NCI-H69 (cell line): ENCODE results near the gene FECH.

Experiments
- DNase-seq: peaks from one replicate; lab custom pipeline; 2025; lab: John Stamatoyannopoulos, UW

The FECH gene

GRCh38 chr18:57581301-57581934, 5.1 kb downstream of the FECH start:
- DNase-seq, result no peak

- no peak for DNase-seq
Observed at GRCh38 chr18:57579934-57580333, 6.6 kb downstream of the FECH start.

GRCh38 chr18:57576316-57576715, 10.2 kb downstream of the FECH start:
- DNase-seq, result peak; percentile 32

GRCh38 chr18:57575542-57575941, 11.0 kb downstream of the FECH start:
- DNase-seq, result peak; percentile 22

- no peak for DNase-seq
Observed at GRCh38 chr18:57574866-57575265, 11.6 kb downstream of the FECH start.

GRCh38 chr18:57570162-57570561, 16.3 kb downstream of the FECH start:
- no peak for DNase-seq

GRCh38 chr18:57569133-57569532, 17.4 kb downstream of the FECH start:
- DNase-seq, result no peak

- DNase-seq, result peak; percentile 83
Observed at GRCh38 chr18:57561728-57562423, 24.6 kb downstream of the FECH start.

GRCh38 chr18:57561261-57561660, 25.2 kb downstream of the FECH start:
- DNase-seq, result no peak

GRCh38 chr18:57559314-57559713, 27.2 kb downstream of the FECH start:
- DNase-seq, result peak; percentile 59

- DNase-seq, result no peak
Observed at GRCh38 chr18:57555134-57555533, 31.4 kb downstream of the FECH start.

GRCh38 chr18:57550510-57550909, 36.0 kb downstream of the FECH start:
- no peak for DNase-seq

GRCh38 chr18:57547260-57547659, 39.2 kb downstream of the FECH start:
- no peak for DNase-seq

GRCh38 chr18:57544936-57545660, 41.4 kb downstream of the FECH start:
- no peak for DNase-seq

- peak; percentile 45 for DNase-seq
Observed at GRCh38 chr18:57543560-57543959, 42.9 kb downstream of the FECH start.

- DNase-seq, result peak; percentile 87
Observed at GRCh38 chr18:57542812-57543427, 43.6 kb downstream of the FECH start.

- no peak for DNase-seq
Observed at GRCh38 chr18:57542126-57542525, 44.4 kb downstream of the FECH start.

GRCh38 chr18:57539702-57540101, 46.8 kb downstream of the FECH start:
- peak; percentile 28 for DNase-seq

- DNase-seq, result no peak
Observed at GRCh38 chr18:57538614-57539013, 47.9 kb downstream of the FECH start.

- peak; percentile 44 for DNase-seq
Observed at GRCh38 chr18:57534511-57534909, 52.0 kb downstream of the FECH start.

- peak; percentile 75 for DNase-seq
Observed at GRCh38 chr18:57533868-57534510, 52.5 kb downstream of the FECH start.
